HepG2 (cell line): ENCODE data around the gene COL9A2. TPM values are rescaled to one million over a fixed set of nuclear protein-coding genes. Genes with fewer than 3 reads are reported as not detected.

Source experiments
- ATM ChIP-seq: fragments of 450-650 bp; IDR thresholded peaks from 2 replicates; pipeline ENCODE4 v1.7.1; 2017; ENCODE audit warnings: mild to moderate bottlenecking, borderline replicate concordance
- HBP1 ChIP-seq: IDR thresholded peaks from 2 replicates; pipeline ENCODE4 v1.6.1; 2016; ENCODE audit warnings: low read depth, control low read depth
- NR3C1 ChIP-seq: sonication (generic); formaldehyde crosslinking; IDR thresholded peaks from 2 replicates; pipeline ENCODE4 v1.4.0; 2020; ENCODE audit warnings: missing genetic modification reagents
- POLR2AphosphoS5 ChIP-seq: IDR thresholded peaks from 2 replicates; pipeline ENCODE4 v1.6.1; 2012; ENCODE audit warnings: low read depth, low read length
- SOX13 ChIP-seq, 3 experiments: fragments of 450-650 bp in 1 of 3; sonication (generic) in 1 of 3; formaldehyde crosslinking in 1 of 3; IDR thresholded peaks in 2 of 3; conservative IDR thresholded peaks in 1 of 3; 2 replicates each; pipeline versions ENCODE4 v1.5.0 to v1.6.1; 2016 to 2020; ENCODE audit warnings: antibody characterized with exemption in 1 of 3, mild to moderate bottlenecking in 1 of 3, missing compliant biosample characterization in 1 of 3, missing genetic modification reagents in 1 of 3, moderate library complexity in 1 of 3
- THRA ChIP-seq: sonication (generic); formaldehyde crosslinking; IDR thresholded peaks from 2 replicates; pipeline ENCODE4 v1.4.0; 2020; ENCODE audit warnings: missing genetic modification reagents, borderline replicate concordance
- ZBTB44 ChIP-seq: sonication (generic); formaldehyde crosslinking; IDR thresholded peaks from 2 replicates; pipeline ENCODE4 v1.4.0; 2020; ENCODE audit warnings: missing genetic modification reagents
- ZNF383 ChIP-seq: sonication (generic); formaldehyde crosslinking; IDR thresholded peaks from 2 replicates; pipeline ENCODE4 v1.4.0; 2020; ENCODE audit warnings: missing genetic modification reagents, mild to moderate bottlenecking, borderline replicate concordance
- ZNF512B ChIP-seq: sonication (generic); formaldehyde crosslinking; IDR thresholded peaks from 2 replicates; pipeline ENCODE4 v1.5.1; 2020; ENCODE audit warnings: missing genetic modification reagents, mild to moderate bottlenecking, borderline replicate concordance
- ZNF564 ChIP-seq: sonication (generic); formaldehyde crosslinking; IDR thresholded peaks from 2 replicates; pipeline ENCODE4 v1.8.1; 2023; ENCODE audit warnings: mild to moderate bottlenecking, missing genetic modification reagents
- polyA plus RNA-seq, 8 experiments: library from polyadenylated mRNA; depleted of rRNA in 3 of 8; stranded (reverse) in 7 of 8; unstranded in 1 of 8; fragments of >200 nt; fragmentation: Illumina TruSeq in 4 of 8; extraction: Trizol in 4 of 8; gene quantifications; 2 replicates each; pipeline versions ENCODE4 v1.2.1 to v1.2.3, GENCODE V29; 2011 to 2016; ENCODE audit warnings: low read depth in 4 of 8, missing spikeins in 1 of 8, mixed read lengths in 1 of 8; ENCODE audit not compliant: insufficient read depth in 1 of 8
- total RNA-seq, 5 experiments: library from RNA; depleted of rRNA; stranded (reverse); fragments of >200 nt; fragmentation: Illumina TruSeq; extraction: Trizol; gene quantifications; 2 replicates each; pipeline ENCODE4 v1.2.3, GENCODE V29; 2016; ENCODE audit warnings: low read depth in 1 of 5
- TF ChIP-seq, protein P1 (sequence below): IDR thresholded peaks from 2 replicates; pipeline ENCODE4 v1.6.1; 2016; ENCODE audit warnings: low read depth
- TF ChIP-seq, protein P2 (sequence below): sonication (generic); formaldehyde crosslinking; IDR thresholded peaks from 2 replicates; pipeline ENCODE4 v1.4.0; 2020; ENCODE audit warnings: missing genetic modification reagents
- TF ChIP-seq, protein P3 (sequence below): sonication (generic); formaldehyde crosslinking; IDR thresholded peaks from 2 replicates; pipeline ENCODE4 v1.5.0; 2020; ENCODE audit warnings: missing genetic modification reagents, mild to moderate bottlenecking, borderline replicate concordance

Gene COL9A2
- total and polyA plus RNA-seq, 2 of the 13 experiments (the other 11 are each of a cell fraction or from before 2014, with no cell fraction given): 20.2 to 26.9 TPM

DNA sequence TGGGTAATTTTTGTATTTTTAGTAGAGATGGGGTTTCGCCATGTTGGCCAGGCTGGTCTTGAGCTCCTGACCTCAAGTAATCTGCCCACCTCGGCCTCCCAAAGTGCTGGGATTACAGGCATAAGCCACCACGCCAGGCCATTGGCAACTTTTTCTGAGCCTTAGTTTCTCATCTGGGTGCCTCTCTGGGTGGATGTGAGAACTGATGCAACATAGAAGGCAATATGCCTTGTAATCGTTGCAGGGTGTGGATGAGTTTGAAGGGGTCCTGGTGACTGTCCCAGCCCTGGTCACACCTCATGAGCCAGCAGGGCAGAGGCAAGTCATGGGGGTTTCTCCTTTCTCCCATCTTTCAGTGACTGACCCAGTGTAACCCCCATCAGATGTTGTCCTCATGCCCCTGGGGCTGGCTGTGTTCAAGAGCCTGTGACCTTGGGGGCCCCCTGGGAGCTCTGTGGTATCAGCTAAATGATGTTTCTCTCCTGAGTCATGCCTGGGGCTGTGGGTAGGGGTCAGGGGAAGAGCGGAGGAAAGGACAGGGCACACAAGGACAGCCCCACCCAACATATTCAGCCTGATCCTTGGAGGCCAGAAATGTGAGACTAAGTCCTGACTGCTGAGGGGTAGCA lies 3.6 kb downstream of the COL9A2 start (continued):
- TF ChIP-seq, protein P1, sequence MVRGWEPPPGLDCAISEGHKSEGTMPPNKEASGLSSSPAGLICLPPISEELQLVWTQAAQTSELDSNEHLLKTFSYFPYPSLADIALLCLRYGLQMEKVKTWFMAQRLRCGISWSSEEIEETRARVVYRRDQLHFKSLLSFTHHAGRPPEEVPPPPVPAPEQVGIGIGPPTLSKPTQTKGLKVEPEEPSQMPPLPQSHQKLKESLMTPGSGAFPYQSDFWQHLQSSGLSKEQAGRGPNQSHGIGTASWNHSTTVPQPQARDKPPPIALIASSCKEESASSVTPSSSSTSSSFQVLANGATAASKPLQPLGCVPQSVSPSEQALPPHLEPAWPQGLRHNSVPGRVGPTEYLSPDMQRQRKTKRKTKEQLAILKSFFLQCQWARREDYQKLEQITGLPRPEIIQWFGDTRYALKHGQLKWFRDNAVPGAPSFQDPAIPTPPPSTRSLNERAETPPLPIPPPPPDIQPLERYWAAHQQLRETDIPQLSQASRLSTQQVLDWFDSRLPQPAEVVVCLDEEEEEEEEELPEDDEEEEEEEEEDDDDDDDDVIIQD (CRISPR knock-in tag): no peak
- TF ChIP-seq ZNF383 (no peak), ZNF564 (CRISPR knock-in tag) (no peak), ZNF512B (CRISPR knock-in tag) (no peak), POLR2AphosphoS5 (no peak), ATM (no peak), HBP1 (CRISPR knock-in tag) (no peak), ZBTB44 (no peak), SOX13 (IDR thresholded peaks at IDR 0.05) (no peak), SOX13 (CRISPR knock-in tag; conservative IDR thresholded peaks at IDR 0.05 in 1 of 2, IDR thresholded peaks at IDR 0.05 in 1 of 2) (peak in 1 of 2 experiments; percentile 38; a peak in 1 of 4 replicates), THRA (peak; percentile 97), NR3C1 (CRISPR knock-in tag) (no peak)
- TF ChIP-seq, protein P2, sequence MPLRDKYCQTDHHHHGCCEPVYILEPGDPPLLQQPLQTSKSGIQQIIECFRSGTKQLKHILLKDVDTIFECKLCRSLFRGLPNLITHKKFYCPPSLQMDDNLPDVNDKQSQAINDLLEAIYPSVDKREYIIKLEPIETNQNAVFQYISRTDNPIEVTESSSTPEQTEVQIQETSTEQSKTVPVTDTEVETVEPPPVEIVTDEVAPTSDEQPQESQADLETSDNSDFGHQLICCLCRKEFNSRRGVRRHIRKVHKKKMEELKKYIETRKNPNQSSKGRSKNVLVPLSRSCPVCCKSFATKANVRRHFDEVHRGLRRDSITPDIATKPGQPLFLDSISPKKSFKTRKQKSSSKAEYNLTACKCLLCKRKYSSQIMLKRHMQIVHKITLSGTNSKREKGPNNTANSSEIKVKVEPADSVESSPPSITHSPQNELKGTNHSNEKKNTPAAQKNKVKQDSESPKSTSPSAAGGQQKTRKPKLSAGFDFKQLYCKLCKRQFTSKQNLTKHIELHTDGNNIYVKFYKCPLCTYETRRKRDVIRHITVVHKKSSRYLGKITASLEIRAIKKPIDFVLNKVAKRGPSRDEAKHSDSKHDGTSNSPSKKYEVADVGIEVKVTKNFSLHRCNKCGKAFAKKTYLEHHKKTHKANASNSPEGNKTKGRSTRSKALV (CRISPR knock-in tag): no peak
- TF ChIP-seq, protein P3, sequence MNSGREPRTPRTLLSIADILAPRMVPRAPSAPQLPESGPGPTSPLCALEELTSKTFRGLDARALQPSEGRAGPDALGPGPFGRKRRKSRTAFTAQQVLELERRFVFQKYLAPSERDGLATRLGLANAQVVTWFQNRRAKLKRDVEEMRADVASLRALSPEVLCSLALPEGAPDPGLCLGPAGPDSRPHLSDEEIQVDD (CRISPR knock-in tag): no peak
